HG03196 (cell line): Measurements from ENCODE around the gene LDLRAD4.
"Not testable (repeated sequence)": the region's sequence is repeated elsewhere in the genome, so short reads cannot be mapped to it uniquely, and the experiment has no call there.

Experiments used
- ATAC-seq: cut with Tn5 transposase; IDR thresholded peaks from one replicate; pipeline ENCODE4 v1.9.1; 2021; ENCODE audit not compliant: unreplicated experiment

Gene LDLRAD4

DNA sequence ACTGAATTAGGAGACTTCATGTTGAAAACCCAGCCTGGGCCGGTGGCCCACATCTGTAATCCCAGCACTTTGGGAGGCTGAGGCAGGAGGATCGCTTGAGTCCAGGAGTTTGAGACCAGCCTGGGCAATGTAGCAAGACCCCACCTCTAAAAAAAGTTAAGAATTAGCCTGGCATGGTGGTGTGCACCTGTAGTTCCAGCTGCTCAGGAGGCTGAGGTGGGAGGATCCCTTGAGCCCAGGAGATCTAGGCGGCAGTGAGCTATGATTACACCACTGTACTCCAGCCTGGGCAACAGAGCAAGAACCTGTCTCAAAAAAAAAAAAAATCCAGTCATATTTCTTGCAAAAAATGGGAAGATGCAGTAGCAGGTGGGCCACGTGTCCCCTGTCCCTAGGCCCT, 257.8 kb downstream of the LDLRAD4 start:
- ATAC-seq, result not testable (repeated sequence)

DNA sequence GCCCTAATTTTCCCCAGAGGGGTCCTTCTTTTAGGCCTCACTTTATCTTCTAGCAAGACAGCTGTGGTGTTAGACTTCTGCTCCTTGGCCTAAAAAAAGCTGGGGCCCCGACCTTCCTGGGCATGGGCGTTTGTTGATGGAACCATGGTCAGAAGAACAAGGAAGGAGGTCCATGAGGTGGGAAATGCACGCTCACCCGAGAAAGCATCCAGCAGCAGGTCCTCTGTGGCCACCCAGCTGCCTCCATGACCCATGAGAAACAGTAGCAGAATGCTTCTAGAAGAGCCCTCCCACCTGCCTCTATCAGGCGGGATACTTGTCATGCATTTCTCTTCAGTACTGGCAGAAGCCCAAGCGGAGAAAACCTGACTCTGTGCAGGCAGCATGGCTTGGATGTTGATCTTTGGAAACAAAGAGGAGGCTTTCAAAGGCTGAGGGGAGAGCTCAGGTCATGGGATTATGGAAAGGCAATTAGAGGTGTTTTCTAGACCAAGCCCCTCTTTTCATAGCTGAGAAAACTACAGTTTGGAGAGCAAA, 258.7 kb downstream of the LDLRAD4 start:
- ATAC-seq, result no peak

- ATAC-seq, result no peak
Observed at GRCh38 chr18:13480571-13481255, 262.2 kb downstream of the LDLRAD4 start.

- ATAC-seq, result no peak
Observed at GRCh38 chr18:13481331-13481730, 262.8 kb downstream of the LDLRAD4 start.

- ATAC-seq, result peak; percentile 85
Observed at GRCh38 chr18:13481820-13482617, 263.5 kb downstream of the LDLRAD4 start.

- no peak for ATAC-seq
Observed at GRCh38 chr18:13482618-13482945, 264.0 kb downstream of the LDLRAD4 start.

DNA sequence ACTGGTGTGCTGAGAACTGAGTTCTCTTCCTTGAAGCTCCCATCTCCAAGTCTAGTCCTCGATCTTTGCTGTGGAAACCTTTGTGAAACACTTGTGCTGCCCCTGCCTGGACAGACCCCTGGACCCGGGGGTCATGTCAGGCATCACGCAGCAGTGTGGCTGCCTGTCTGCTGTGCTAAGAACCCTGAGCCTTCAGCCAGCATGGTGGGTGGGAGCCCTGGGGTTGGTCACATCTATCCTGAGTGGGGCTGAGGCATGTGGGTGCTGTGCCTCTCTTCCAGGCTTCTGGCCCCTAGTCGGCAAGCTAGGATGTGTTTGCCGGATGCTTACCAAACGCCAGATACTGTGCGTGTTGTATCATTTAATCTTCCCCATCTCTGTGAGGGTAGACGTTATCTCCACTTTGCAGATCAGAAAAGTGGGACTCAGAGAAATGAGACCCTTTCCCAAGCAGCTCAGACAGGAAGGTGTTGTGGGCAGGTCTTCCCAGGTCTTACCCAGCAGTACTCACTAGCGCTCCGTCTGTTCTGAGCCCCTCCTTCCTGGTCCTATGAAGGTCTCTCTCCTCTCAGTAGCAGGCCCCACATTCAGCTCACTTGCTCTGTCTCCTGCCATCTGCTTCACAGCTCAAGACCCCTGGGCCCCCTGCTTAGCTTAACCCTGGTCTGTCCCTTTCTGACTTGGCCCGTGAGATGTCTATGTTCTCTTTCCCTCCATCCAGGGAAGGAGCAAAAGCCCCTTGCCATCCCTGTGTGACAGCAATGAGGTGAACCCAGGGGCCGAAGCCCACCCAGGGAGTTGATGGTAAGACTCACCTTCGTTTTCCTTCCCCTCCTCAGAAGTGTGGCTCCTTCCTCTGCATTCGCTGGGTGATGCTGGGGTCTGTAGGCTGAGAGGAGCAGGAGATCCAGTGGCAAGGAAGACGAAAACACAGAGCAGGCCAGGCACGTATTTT, 265.0 kb downstream of the LDLRAD4 start:
- ATAC-seq, result no peak

- no peak for ATAC-seq
Observed at GRCh38 chr18:13485182-13485581, 266.6 kb downstream of the LDLRAD4 start.

- no peak for ATAC-seq
Observed at GRCh38 chr18:13485604-13486003, 267.0 kb downstream of the LDLRAD4 start.

DNA sequence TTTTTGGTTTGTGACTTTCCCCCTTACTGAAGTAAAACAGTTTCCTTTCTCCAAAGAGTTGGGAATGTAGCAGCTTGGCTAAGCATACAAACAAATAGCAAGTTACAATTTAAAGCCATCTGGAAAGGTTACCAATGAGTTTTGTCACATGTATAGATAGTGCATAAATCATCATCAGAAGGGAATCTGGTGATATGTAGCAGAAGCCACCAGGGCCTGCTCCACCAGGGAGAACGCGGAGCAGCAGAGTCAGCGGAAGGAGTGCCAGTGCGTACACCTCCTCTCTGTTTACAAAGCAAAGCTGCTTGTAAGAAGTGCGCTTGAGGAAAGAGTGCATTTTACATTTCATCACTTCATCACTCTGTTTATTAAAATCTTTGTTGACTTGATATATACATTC, 267.7 kb downstream of the LDLRAD4 start:
- no peak for ATAC-seq

DNA sequence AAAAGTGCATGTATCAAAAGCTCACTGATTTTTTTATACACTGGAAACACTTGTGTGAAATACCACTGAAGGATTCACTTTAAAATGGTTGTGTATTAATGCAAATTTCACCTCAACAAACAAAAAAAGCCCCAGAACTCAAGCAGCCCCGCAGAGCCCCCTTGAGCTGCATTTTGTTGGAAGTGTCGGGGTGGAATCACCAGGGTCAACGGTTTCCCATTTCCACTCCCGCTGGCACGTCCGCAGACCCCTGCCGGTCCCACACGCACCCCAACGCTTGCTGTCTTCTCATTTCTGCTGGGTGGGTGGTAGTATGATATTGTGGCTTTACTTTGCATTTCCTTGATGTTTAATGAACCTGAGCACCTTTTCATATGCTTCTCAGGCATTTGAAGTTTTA, 268.1 kb downstream of the LDLRAD4 start:
- ATAC-seq, result no peak

- ATAC-seq, result no peak
Observed at GRCh38 chr18:13487237-13487636, 268.7 kb downstream of the LDLRAD4 start.

DNA sequence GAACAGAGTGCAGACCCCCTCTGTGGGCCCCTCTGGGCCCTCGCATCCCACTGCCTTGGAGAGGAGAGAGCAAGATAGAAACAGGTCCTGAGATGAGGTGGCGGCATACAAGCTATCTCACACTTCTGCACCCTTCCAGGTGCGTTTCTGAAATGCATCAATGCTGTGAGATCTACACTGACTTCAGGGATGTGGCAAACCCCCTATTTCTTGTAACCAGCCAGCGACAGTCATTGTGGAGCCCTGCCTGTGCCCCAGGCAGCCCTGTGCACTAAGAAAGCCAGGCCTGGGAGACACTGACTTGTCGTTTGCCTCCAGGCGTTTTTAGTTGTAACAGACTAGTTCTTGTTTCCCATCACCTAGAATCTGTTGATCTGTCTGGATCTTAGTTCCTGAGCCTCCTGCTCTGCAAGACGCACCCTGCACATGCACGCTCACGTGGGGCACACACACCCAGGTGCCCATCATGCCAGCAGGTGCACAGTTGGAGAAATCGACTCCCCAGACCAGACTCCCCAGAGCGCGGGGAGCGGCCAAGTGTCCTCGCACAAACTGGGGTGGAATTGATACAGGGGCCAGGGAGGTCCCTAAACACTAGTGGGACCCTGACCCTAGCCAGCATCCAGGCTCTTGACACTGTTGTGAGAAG, 269.8 kb downstream of the LDLRAD4 start:
- no peak for ATAC-seq

DNA sequence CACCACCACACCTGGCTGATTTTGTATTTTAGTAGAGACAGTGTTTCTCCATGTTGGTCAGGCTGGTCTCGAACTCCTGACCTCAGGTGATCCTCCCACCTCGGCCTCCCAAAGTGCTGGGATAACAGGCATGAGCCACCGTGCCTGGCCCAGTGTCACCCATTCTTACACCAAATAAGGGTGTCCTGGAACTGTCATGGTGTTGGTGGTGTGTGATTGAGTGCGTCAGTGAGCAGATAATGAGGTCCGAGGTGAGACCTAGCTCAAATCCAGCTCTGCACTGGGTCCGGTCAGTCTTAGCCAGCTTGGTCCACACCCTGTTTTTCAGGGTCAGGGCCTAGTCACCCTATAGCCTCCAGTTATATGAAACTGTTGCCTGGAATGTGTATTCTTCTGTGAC, 270.7 kb downstream of the LDLRAD4 start:
- ATAC-seq, result not testable (repeated sequence)

- no peak for ATAC-seq
Observed at GRCh38 chr18:13491138-13491537, 272.6 kb downstream of the LDLRAD4 start.

GRCh38 chr18:13492314-13492713, 273.8 kb downstream of the LDLRAD4 start:
- no peak for ATAC-seq

DNA sequence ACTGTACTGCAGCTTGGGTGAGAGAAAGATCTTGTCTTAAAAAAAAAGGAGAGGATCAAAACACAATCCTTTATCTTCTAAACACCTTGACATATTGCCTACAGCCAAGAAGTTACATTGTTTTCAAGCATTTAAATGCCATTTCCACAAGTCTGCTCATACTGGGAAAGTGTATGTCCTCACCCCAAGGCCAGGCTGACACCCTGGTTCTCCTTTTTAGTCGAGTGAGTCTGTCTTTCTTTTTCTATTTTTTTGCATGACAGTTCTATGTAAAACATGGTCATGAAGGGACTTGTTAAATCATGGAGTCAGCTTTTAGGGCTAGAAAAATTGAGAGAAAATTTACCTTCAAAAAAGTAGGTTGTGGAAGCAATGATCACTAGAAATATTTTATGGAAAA, 274.5 kb downstream of the LDLRAD4 start:
- no peak for ATAC-seq

GRCh38 chr18:13493725-13494124, 275.2 kb downstream of the LDLRAD4 start:
- no peak for ATAC-seq

- no peak for ATAC-seq
Observed at GRCh38 chr18:13494871-13495445, 276.4 kb downstream of the LDLRAD4 start.

DNA sequence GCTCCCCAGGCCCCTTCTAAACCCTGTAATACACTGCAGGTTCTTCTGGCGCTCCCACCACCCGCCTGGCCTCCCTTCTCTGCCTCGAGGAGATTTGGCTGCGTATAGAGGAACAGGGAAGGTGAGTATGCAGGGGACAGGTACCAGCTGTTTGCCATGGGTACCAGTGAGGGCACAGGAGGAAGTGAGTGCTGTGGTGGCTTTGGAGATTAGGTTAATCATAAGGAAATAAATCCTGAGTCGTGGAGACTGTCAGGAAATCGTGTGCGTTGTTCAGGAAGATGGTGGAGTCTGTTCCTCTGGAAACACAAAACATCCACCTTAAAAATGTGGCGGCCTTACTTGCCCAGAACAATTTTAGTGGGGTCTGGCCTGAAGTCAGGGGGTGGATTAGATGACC, 277.4 kb downstream of the LDLRAD4 start:
- ATAC-seq, result no peak
